Prostate gland (tissue), 2 donors: ENCODE results near the gene TCIRG1.

Experiments
- CTCF ChIP-seq, 4 experiments: fragments of 200-600 bp in 2 of 4; fragments of 450-650 bp in 2 of 4; sonication (generic) in 2 of 4; IDR thresholded peaks; 1 replicate in 3 of 4; 2 replicates in 1 of 4; pipeline ENCODE4 v1.5.1; 2016 to 2019; ENCODE audit warnings: antibody characterized with exemption in 4 of 4, mild to moderate bottlenecking in 2 of 4, moderate library complexity in 2 of 4
- POLR2A ChIP-seq: fragments of 450-650 bp; IDR thresholded peaks from one replicate; pipeline ENCODE4 v1.6.1; 2016; ENCODE audit warnings: antibody characterized with exemption, mild to moderate bottlenecking
- POLR2AphosphoS5 ChIP-seq: sonication (generic); formaldehyde crosslinking; IDR thresholded peaks from one replicate; pipeline ENCODE4 v1.6.1; 2017; ENCODE audit warnings: antibody characterized with exemption

- TF ChIP-seq CTCF (IDR thresholded peaks at IDR 0.05) (no peak), POLR2A (no peak), POLR2AphosphoS5 (no peak)
These were observed 43.7 kb downstream of the TCIRG1 start for GRCh38 chr11:68082481-68082880.
